Bronchial epithelial cell (primary cell): ENCODE measurements around the gene CELA2A. TPM values are rescaled to one million over a fixed set of nuclear protein-coding genes. Genes with fewer than 3 reads are reported as not detected.

Experiments used
- DNase-seq: peaks from one replicate; pipeline ENCODE4 v3.0.0-alpha.2; 2010; ENCODE audit warnings: low read depth
- FAIRE-seq: peaks from 2 replicates; lab custom pipeline; 2011; peaks lifted over from hg19 to GRCh38; lab: Jason Lieb, UNC
- H3K27me3 ChIP-seq: 2 replicates; pipeline ENCODE4 v1.5.1; 2011; ENCODE audit warnings: low read length; ENCODE audit not compliant: control insufficient read depth, insufficient read depth
- H3K36me3 ChIP-seq: 2 replicates; pipeline ENCODE4 v1.5.1; 2011; ENCODE audit warnings: low read length; ENCODE audit not compliant: control insufficient read depth, insufficient read depth
- H3K4me3 ChIP-seq: 2 replicates; pipeline ENCODE4 v1.5.1; 2011; ENCODE audit warnings: mild to moderate bottlenecking, low read depth, low read length, control low read depth
- total RNA-seq: library from RNA; depleted of rRNA; stranded (reverse); fragments of >200 nt; gene quantifications from 2 replicates; pipeline ENCODE4 v1.2.1, GENCODE V29; 2014
- TF ChIP-seq, protein P1 (sequence below): IDR thresholded peaks from 2 replicates; pipeline ENCODE4 v1.5.1; 2011; ENCODE audit warnings: mild to moderate bottlenecking, moderate library complexity, low read length, control low read depth, inconsistent platforms; ENCODE audit not compliant: insufficient read depth, severe bottlenecking

CELA2A gene
- total RNA-seq, 1 donor from 2014 or later: not detected

DNA sequence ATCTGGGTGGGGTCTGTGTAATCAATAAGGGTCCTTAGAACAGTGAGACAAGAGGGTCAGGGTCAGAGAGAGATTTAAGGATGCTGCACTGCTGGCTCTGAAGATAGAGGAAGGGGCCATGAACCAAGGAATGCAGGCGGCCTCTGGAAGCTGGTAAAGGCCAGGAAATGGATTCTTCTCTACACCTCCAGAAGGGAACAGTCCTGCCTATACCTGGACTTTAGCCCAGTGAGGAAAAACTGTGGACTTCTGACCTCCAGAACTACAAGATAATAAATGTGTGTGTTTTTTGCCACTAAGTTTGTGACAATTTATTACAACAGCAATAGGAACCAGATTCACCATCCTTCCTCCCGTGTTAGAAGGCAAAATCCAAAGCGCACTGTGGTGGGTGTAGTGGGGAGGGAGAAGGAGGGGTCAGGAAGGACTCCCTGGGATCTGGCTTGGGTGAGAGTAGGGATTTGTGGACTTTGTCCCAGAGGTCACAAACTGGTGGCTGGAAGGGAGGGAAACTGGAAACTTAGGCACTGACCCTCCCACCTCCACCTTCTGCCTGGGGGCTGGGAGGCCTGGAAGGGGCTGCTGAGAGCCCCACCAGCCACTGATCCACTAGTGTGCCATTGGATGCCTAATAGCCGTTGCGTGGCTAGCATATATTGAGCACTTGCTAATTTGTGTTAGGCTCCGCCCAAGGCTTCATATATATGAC, 5.4 kb upstream of the CELA2A start:
- DNase-seq (no peak), FAIRE-seq (no peak)
- Histone ChIP-seq H3K27me3 (no peaks in the 10 kb centered on the region), H3K4me3 (no peak overlapping the region), H3K36me3 (no peaks in the 10 kb centered on the region)
- TF ChIP-seq, protein P1, sequence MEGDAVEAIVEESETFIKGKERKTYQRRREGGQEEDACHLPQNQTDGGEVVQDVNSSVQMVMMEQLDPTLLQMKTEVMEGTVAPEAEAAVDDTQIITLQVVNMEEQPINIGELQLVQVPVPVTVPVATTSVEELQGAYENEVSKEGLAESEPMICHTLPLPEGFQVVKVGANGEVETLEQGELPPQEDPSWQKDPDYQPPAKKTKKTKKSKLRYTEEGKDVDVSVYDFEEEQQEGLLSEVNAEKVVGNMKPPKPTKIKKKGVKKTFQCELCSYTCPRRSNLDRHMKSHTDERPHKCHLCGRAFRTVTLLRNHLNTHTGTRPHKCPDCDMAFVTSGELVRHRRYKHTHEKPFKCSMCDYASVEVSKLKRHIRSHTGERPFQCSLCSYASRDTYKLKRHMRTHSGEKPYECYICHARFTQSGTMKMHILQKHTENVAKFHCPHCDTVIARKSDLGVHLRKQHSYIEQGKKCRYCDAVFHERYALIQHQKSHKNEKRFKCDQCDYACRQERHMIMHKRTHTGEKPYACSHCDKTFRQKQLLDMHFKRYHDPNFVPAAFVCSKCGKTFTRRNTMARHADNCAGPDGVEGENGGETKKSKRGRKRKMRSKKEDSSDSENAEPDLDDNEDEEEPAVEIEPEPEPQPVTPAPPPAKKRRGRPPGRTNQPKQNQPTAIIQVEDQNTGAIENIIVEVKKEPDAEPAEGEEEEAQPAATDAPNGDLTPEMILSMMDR: no peak

- TF ChIP-seq, protein P1: no peak
- Histone ChIP-seq H3K36me3 (no peaks in the 10 kb centered on the region), H3K4me3 (no peak overlapping the region), H3K27me3 (no peaks in the 10 kb centered on the region)
- DNase-seq (no peak), FAIRE-seq (no peak)
Observed at GRCh38 chr1:15452216-15452615, 4.3 kb upstream of the CELA2A start.

DNA sequence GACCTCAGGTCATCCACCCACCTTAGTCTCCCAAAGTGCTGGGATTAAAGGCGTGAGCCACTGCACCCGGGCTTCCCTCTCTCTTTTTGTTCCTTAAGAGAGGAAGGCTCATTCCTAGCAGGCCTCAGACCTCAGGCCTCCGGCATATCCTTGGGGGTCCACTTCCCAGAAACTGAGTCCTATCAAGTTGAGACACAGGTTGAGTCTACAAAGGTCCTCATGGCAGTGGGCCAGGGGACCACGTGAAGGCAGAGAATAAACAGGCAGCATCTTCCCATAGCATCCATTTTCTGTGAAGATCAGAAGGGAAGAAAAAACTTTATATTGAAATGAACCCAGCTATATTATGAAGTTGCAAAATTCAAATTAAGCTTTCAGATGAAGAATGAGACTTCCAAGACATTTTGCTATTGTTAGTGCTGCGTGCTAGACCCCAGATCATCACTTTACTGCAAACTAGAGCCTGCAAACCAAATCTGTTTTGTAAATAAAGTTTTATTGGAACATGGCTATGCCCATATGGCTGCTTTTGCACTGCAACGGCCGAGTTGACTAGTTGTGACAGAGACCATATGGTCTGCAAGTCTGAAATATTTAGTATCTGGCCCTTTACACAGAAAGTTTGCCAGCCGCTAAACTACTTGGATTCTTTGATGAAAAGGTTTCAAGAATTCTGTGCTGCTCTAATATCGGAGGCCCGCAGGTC, 3.5 kb upstream of the CELA2A start:
- Histone ChIP-seq H3K36me3 (no peaks in the 10 kb centered on the region), H3K4me3 (no peak overlapping the region), H3K27me3 (no peaks in the 10 kb centered on the region)
- TF ChIP-seq, protein P1: no peak
- DNase-seq (no peak), FAIRE-seq (no peak)

DNA sequence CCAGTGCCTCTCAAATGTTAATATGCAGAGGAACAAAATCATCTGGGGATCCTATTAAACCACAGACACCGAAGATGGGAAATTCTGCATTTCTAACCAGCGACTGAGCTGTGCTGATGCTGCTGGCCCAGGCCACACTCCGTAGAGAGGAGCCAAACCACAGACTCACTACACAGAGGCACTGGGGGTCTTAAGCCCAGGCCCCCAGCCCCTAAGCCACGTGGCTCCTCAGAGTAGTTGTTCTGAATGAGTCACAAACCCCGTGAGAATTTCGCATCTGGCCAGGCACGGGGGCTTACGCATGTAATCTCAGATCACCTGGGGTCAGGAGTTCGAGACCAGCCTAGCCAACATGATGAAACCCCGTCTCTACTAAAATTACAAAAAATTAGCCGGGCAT, 2.8 kb upstream of the CELA2A start:
- FAIRE-seq (no peak), DNase-seq (no peak)
- TF ChIP-seq, protein P1: no peak
- Histone ChIP-seq H3K4me3 (no peak overlapping the region), H3K36me3 (no peaks in the 10 kb centered on the region), H3K27me3 (no peaks in the 10 kb centered on the region)

GRCh38 chr1:15454256-15454655, 2.3 kb upstream of the CELA2A start:
- FAIRE-seq: no peak
- Histone ChIP-seq H3K27me3 (no peaks in the 10 kb centered on the region), H3K4me3 (no peak overlapping the region), H3K36me3 (no peaks in the 10 kb centered on the region)
- DNase-seq: peak; percentile 48
- TF ChIP-seq, protein P1: no peak
